Measurements from ENCODE around the gene WNT3.
"Not testable (repeated sequence)": the region's sequence is repeated elsewhere in the genome, so short reads cannot be mapped to it uniquely, and the experiment has no call there.

The WNT3 gene

GRCh38 chr17:46759141-46759540 is 59.4 kb downstream of the WNT3 start:
- DNase-seq = no peak

GRCh38 chr17:46758614-46759013 is 59.9 kb downstream of the WNT3 start:
- DNase-seq = no peak

- not testable (repeated sequence) for DNase-seq
Observed at GRCh38 chr17:46757588-46757987, 60.9 kb downstream of the WNT3 start.

GRCh38 chr17:46756861-46757260 is 61.6 kb downstream of the WNT3 start:
- DNase-seq = no peak

GRCh38 chr17:46756081-46756735 is 62.3 kb downstream of the WNT3 start:
- no peak for DNase-seq

- DNase-seq = no peak
Observed at GRCh38 chr17:46753776-46754175, 64.7 kb downstream of the WNT3 start.

- no peak for DNase-seq
Observed at GRCh38 chr17:46751425-46751824, 67.1 kb downstream of the WNT3 start.

GRCh38 chr17:46745376-46745775 is 73.1 kb downstream of the WNT3 start:
- no peak for DNase-seq

GRCh38 chr17:46744441-46744840 is 74.1 kb downstream of the WNT3 start:
- DNase-seq = no peak

GRCh38 chr17:46742565-46743270 is 75.8 kb downstream of the WNT3 start:
- DNase-seq = no peak

GRCh38 chr17:46741122-46741730 is 77.3 kb downstream of the WNT3 start:
- no peak for DNase-seq

- DNase-seq = no peak
Observed at GRCh38 chr17:46739982-46740381, 78.5 kb downstream of the WNT3 start.

- DNase-seq = no peak
Observed at GRCh38 chr17:46738544-46738943, 79.9 kb downstream of the WNT3 start.

GRCh38 chr17:46737326-46737725 is 81.2 kb downstream of the WNT3 start:
- no peak for DNase-seq

GRCh38 chr17:46736100-46736499 is 82.4 kb downstream of the WNT3 start:
- DNase-seq = no peak

- DNase-seq = no peak
Observed at GRCh38 chr17:46733837-46734475, 84.5 kb downstream of the WNT3 start.

GRCh38 chr17:46732754-46733398 is 85.6 kb downstream of the WNT3 start:
- DNase-seq = no peak

- DNase-seq = no peak
Observed at GRCh38 chr17:46732160-46732559, 86.3 kb downstream of the WNT3 start.

GRCh38 chr17:46730679-46731078 is 87.8 kb downstream of the WNT3 start:
- DNase-seq = no peak

GRCh38 chr17:46730026-46730425 is 88.5 kb downstream of the WNT3 start:
- no peak for DNase-seq

GRCh38 chr17:46727572-46728348 is 90.7 kb downstream of the WNT3 start:
- DNase-seq = no peak

GRCh38 chr17:46726206-46726605 is 92.3 kb downstream of the WNT3 start:
- DNase-seq = no peak

All from activated CD8-positive, alpha-beta memory T cell treated with anti-CD3 and anti-CD28 coated beads for 24 hours (primary cell).